ENCODE measurements around the gene SNAP25. TPM values are rescaled to one million over a fixed set of nuclear protein-coding genes. Genes with fewer than 3 reads are reported as not detected.

Gene SNAP25
- total and polyA plus RNA-seq, 10 of the 15 experiments (the other 5 are each of a cell fraction or from before 2014, with no cell fraction given): not detected

DNA sequence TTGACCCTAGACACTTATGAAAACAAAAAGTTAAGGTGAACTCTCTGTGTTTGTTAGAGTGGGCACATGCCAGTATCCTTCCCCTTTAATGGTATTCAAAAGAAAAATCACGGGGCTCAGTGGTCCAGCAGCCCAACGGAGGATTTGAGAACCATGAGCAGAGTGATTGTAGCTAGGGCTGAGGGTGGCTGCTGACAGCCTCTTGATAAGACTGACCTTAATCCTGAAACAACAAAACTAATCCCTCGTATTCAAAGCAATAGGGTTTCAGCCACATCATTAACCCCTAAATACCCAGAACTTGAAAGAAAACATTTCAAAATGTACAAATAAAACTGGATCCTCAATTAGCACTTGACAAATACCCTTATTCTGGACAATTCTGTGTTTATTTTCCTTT is 95.1 kb downstream of the SNAP25 start:
- FAIRE-seq: no peak

More for the DNA sequence above, 95.1 kb downstream of the SNAP25 start:
- DNase-seq (ENCODE audit: low read depth, low spot score): no peak
- ChIA-PET RAD21 (ENCODE audit: unreplicated experiment) (interaction anchor here (0.6 kb wide), 1 partner anchor 11 kb away, joined by 3 read pairs; no protein-coding TSS in a partner anchor), POLR2A (no interaction called here), SMC1A (ENCODE audit: uncharacterized antibody, unreplicated experiment) (interaction anchor here (1.0 to 5.3 kb wide), 3 partner anchors 22 to 68 kb away, joined by 3 to 86 read pairs (median 3); no protein-coding TSS in a partner anchor), CTCF (interaction anchor here (1.3 to 8.1 kb wide), 2 partner anchors 68 to 115 kb away, joined by 3 to 187 read pairs; no protein-coding TSS in a partner anchor)
- H3K27ac ChIP-seq (ENCODE audit: control insufficient read depth, insufficient read depth): no peak overlapping the region
- intact Hi-C loops (cut with micrococcal nuclease; ENCODE audit: unreplicated experiment) (no loop called here), in situ Hi-C loops (cut with MboI) (no loop called here)
- no peaks in the 10 kb centered on the region for H3K36me3 ChIP-seq (ENCODE audit: control insufficient read depth in 2 of 2, insufficient read depth in 2 of 2, low read length in 1 of 2)
- WGBS (ENCODE audit: insufficient coverage, insufficient replicate concordance, low lambda C conversion rate, missing lambda C conversion rate): 13% methylated on average over 3 of the region's 3 CpGs
- H3K4me3 ChIP-seq: no peak overlapping the region
- peaks cover 0 to 2% of the 10 kb centered on the region in 2 experiments; a peak in 2 of 4 replicates for H3K27me3 ChIP-seq (replicated peaks in 1 of 2; ENCODE audit: control insufficient read depth in 2 of 2, insufficient read depth in 2 of 2, low read length in 1 of 2)
- no peak overlapping the region for H3K9ac ChIP-seq (ENCODE audit: control insufficient read depth, insufficient read depth, low read length)
- H3K79me2 ChIP-seq (ENCODE audit: control insufficient read depth, insufficient read depth, low read length): no peaks in the 10 kb centered on the region
- BruUV-seq (replicated peaks): no TSS peak
- no peak overlapping the region for H3K4me2 ChIP-seq (ENCODE audit: control insufficient read depth, insufficient read depth)
- no peaks in the 10 kb centered on the region for H3K4me1 ChIP-seq (ENCODE audit: control insufficient read depth, insufficient read depth, low read length)
- H3K9me3 ChIP-seq (replicated peaks; ENCODE audit: control insufficient read depth, insufficient read depth, low read length): peaks cover 1% of the 10 kb centered on the region; the same call in 2 of the 3 replicates
- no peaks in the 10 kb centered on the region for H4K20me1 ChIP-seq (ENCODE audit: control insufficient read depth, insufficient read depth)
- no peak overlapping the region for H2AFZ ChIP-seq (ENCODE audit: control insufficient read depth, low read depth, low read length)
- ATAC-seq: no peak
- no peak for TF ChIP-seq BCL11A (IDR thresholded peaks at IDR 0.05; ENCODE audit: low read depth, low read length)
- TF ChIP-seq ZNF217 (IDR thresholded peaks at IDR 0.05): no peak
- no peak for TF ChIP-seq KDM1A (IDR thresholded peaks at IDR 0.05; ENCODE audit: borderline replicate concordance)
- TF ChIP-seq, protein P1, sequence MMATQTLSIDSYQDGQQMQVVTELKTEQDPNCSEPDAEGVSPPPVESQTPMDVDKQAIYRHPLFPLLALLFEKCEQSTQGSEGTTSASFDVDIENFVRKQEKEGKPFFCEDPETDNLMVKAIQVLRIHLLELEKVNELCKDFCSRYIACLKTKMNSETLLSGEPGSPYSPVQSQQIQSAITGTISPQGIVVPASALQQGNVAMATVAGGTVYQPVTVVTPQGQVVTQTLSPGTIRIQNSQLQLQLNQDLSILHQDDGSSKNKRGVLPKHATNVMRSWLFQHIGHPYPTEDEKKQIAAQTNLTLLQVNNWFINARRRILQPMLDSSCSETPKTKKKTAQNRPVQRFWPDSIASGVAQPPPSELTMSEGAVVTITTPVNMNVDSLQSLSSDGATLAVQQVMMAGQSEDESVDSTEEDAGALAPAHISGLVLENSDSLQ (IDR thresholded peaks at IDR 0.05): no peak
- TF ChIP-seq BRCA1 (IDR thresholded peaks at IDR 0.05; ENCODE audit: low read depth, low read length): no peak
- no peak for TF ChIP-seq RFX5 (IDR thresholded peaks at IDR 0.05; ENCODE audit: low read depth, low read length)
- TF ChIP-seq JUND (IDR thresholded peaks at IDR 0.05; ENCODE audit: low read depth, low read length): no peak
- TF ChIP-seq, protein P2, sequence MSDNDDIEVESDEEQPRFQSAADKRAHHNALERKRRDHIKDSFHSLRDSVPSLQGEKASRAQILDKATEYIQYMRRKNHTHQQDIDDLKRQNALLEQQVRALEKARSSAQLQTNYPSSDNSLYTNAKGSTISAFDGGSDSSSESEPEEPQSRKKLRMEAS (IDR thresholded peaks at IDR 0.05; ENCODE audit: low read depth, low read length): no peak
- TF ChIP-seq IKZF1 (conservative IDR thresholded peaks at IDR 0.05): no peak
- TF ChIP-seq SMAD5 (IDR thresholded peaks at IDR 0.05; ENCODE audit: low read depth): no peak
